Coronary artery (tissue), 2 donors: ENCODE measurements around the gene FOXP1.

Source experiments
- DNase-seq: peaks from one replicate; pipeline ENCODE4 v3.0.0-alpha.2; 2017; ENCODE audit warnings: low spot score
- H3K27ac ChIP-seq, 2 donors: fragments of 200-600 bp; sonication (generic); one replicate each; pipeline ENCODE4 v1.5.1; 2016 to 2019
- H3K4me3 ChIP-seq: fragments of 200-600 bp; sonication (generic); 2 replicates; pipeline ENCODE4 v1.5.1; 2016; ENCODE audit warnings: mild to moderate bottlenecking, moderate library complexity
- TF ChIP-seq, protein P1 (sequence below): fragments of 200-600 bp; sonication (generic); IDR thresholded peaks from one replicate; pipeline ENCODE4 v1.5.1; 2019; ENCODE audit warnings: antibody characterized with exemption

The FOXP1 gene

DNA sequence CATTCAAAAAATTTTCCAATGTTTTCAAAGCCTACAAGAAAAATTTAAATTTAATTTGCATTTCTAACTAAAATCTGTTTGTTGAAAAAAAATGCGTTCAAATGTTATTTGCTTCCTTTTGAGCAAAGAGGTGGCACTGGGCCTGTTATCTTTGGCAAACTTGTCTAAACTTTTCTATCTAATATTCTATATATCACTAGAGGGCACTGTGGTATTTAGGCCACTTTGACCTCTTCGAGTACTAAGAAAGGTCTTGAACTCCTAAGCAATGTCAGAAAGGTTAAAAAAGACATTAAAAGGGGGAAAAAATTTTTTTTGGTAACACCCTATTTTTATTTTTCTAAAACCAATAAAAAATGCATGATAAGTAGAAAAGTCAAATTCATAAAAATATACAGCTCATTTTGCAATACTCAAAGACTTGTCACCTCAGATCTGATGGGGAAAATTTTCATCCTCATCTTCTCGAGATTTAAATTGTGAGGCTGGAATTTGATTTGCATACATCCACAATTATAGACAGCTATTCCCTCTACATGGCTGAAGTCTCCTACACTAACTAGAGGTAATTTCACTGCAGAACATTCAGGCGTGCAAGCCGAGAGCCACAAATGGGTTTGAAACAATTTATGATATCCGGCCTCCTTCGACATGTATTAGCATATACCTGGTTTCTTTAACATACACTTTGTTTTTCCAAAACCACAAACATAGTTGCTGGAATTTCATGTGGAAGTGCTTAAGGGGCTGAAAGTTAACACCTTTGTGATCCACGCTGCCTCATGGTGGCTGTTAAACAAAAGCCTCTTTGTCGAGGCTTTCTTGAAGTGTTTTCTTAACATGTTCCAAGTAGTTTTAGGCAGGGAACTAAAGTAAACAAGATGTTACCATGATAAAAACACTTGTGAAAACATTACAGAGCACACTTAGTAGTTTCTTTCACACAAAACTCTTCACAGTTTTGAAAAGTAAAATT is 576.4 kb downstream of the FOXP1 start:
- DNase-seq, result no peak
- Histone ChIP-seq H3K4me3 (no peak overlapping the region), H3K27ac (peak overlapping the region; percentile 36 to 50)
- TF ChIP-seq, protein P1, sequence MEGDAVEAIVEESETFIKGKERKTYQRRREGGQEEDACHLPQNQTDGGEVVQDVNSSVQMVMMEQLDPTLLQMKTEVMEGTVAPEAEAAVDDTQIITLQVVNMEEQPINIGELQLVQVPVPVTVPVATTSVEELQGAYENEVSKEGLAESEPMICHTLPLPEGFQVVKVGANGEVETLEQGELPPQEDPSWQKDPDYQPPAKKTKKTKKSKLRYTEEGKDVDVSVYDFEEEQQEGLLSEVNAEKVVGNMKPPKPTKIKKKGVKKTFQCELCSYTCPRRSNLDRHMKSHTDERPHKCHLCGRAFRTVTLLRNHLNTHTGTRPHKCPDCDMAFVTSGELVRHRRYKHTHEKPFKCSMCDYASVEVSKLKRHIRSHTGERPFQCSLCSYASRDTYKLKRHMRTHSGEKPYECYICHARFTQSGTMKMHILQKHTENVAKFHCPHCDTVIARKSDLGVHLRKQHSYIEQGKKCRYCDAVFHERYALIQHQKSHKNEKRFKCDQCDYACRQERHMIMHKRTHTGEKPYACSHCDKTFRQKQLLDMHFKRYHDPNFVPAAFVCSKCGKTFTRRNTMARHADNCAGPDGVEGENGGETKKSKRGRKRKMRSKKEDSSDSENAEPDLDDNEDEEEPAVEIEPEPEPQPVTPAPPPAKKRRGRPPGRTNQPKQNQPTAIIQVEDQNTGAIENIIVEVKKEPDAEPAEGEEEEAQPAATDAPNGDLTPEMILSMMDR, result no peak

DNA sequence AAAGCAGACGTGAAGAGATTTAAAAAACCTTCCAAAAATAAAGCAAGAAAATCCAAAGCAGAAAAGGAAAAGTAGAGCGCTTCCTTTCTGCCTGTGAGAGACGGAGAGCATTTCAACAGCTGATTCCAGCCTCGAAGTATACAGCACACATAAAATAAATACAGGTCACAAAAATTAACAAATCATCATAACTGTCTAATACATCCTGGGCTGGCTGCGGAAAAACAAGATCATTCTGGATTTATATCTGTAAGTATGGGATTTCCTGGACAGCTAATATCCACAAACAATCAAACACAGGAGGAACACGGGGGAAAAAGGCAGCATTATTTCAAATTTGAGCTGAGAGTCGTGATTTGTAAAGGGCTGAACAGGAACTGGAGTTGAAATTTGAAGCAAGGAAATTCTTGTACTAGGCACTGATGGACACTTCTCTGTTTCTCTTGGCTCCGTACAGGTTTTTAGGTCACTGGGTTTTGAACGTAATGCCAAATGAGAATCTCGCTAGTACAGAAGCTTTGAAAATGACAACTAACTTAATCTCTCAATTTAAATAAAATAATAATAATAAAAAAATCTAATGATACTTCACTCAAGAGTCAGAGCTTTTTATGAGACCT is 577.7 kb downstream of the FOXP1 start:
- no peak for DNase-seq
- H3K27ac ChIP-seq, result peak overlapping the region; percentile 36 to 71
- peak overlapping the region; percentile 46 for H3K4me3 ChIP-seq
- TF ChIP-seq, protein P1, result no peak

DNA sequence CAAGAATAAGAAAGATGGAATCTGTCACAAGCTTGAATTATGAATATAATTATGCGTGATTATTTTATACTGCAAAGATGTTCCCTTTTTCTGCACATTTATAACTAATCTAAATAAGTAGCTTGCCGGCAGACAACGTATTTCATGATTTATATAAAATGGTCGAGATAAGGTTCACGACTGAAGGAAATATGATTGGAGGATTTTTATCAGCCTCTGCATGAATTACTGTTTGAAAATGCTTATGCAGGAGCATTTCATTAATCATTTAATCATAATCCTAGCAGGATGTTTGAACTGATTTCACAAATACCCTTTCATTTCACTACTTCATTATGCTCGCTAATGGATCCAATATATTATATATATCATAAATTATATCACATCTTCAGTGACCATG is 580.0 kb downstream of the FOXP1 start:
- TF ChIP-seq, protein P1, result no peak

DNA sequence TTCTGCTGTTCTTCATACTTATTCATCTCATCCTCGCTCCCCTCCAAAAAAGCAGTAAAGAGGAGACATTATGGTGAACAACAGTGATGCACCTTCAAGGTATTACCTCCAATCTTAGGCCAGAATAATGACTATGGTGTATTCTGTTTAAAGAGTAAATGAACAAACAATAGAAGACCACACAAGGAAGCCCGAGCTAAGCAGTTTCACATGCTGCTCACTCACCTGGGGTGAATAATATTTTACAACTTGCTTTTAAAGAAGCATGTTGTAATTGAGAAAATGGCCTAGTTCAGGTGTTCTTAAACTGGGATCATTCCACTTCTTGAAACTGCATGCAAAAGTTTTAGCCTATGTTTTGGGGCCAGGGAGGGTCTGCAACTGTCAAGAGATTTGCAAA is 581.2 kb downstream of the FOXP1 start:
- no peak for DNase-seq
- Histone ChIP-seq H3K27ac (no peak overlapping the region), H3K4me3 (no peak overlapping the region)
- TF ChIP-seq, protein P1, result no peak

More for the DNA sequence above, 580.0 kb downstream of the FOXP1 start:
- no peak overlapping the region for H3K4me3 ChIP-seq
- DNase-seq, result no peak
- H3K27ac ChIP-seq, result no peak overlapping the region

DNA sequence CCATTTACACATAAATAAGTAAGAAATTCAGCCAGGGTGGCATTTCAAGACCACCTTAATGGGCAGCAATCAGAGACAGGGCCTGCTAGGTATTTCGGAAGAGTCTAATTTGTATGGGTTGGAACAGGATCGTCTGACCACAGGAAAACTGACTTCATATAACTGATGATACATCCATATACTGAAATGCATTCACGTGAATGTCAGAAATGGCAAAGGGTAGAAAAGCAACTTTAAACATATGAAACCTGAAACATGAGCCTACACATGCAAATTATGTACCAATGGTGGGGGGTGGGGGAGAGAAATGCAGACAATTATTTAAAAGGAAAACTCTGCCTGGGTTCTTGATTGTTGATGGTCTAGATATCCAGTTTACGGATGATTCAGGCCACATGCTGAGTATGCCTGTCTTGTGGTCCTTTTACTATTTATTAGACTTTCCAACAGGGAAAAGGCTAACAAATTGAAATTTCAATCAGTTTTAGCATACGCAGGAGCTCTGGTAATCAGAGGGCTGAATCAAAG is 582.2 kb downstream of the FOXP1 start:
- no peak for DNase-seq
- Histone ChIP-seq H3K27ac (no peak overlapping the region), H3K4me3 (no peak overlapping the region)
- TF ChIP-seq, protein P1, result no peak

DNA sequence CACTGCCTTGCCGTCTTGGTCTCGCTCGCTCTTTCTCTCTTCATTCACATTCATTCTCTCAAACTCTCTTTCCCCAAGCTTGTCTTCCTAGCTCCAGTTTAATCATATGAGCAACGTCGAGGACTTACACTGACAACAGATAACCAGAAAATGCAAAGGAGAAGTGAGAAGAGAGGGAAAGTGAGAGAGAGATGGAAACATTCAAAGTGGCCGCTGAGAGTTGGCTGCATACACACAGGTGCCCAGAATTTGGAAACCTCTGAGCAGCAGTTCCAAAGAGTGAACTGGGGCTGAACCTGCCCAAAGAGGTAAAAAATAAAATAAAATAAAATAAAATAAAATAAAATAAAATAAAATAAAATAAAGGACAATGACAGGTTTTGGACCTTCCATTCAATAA is 583.0 kb downstream of the FOXP1 start:
- no peak for DNase-seq
- Histone ChIP-seq H3K4me3 (no peak overlapping the region), H3K27ac (no peak overlapping the region)
- TF ChIP-seq, protein P1, result no peak
